GM10248 (cell line): ENCODE measurements around the gene ADK.

Experiments
- CTCF ChIA-PET: fragments of 300-600 bp; sonication (Branson Sonifier 250); formaldehyde crosslinking; extraction: SDS; loops from one replicate; lab custom pipeline; 2021; ENCODE audit warnings: antibody characterized with exemption; lab: Yijun Ruan, JAX
- POLR2A ChIA-PET: fragments of 350-650 bp; sonication (Branson Sonifier 250); formaldehyde crosslinking; extraction: SDS; loops from one replicate; lab custom pipeline; 2020; ENCODE audit warnings: antibody characterized with exemption; lab: Yijun Ruan, JAX
- DNase-seq: peaks from one replicate; pipeline ENCODE4 v3.0.0; 2012; ENCODE audit errors: extremely low spot score
- CTCF ChIP-seq: IDR thresholded peaks from 2 replicates; pipeline ENCODE4 v1.5.1; 2012; ENCODE audit warnings: mild to moderate bottlenecking, low read depth; ENCODE audit errors: extremely low read depth, missing control alignments, control extremely low read depth

ADK gene

GRCh38 chr10:74282151-74282847 is 131.3 kb downstream of the ADK start:
- CTCF ChIA-PET: interaction anchor here (0.8 to 1.2 kb wide), 2 partner anchors 15 kb away, joined by 3 read pairs; no protein-coding TSS in a partner anchor
- no peak for DNase-seq
- POLR2A ChIA-PET: no interaction called here
- no peak for TF ChIP-seq CTCF

- TF ChIP-seq CTCF: no peak
- DNase-seq: no peak
- CTCF ChIA-PET: interaction anchor here (1.2 kb wide), 1 partner anchor 15 kb away, joined by 3 read pairs; no protein-coding TSS in a partner anchor
- POLR2A ChIA-PET: no interaction called here
Measured at GRCh38 chr10:74282848-74283210, 131.8 kb downstream of the ADK start.

GRCh38 chr10:74289188-74289587 is 138.2 kb downstream of the ADK start:
- TF ChIP-seq CTCF: no peak
- POLR2A ChIA-PET: no interaction called here
- CTCF ChIA-PET: interaction anchor here (0.7 to 1.6 kb wide), 5 partner anchors 12 to 104 kb away, joined by 3 to 7 read pairs (median 4); no protein-coding TSS in a partner anchor
- no peak for DNase-seq

- ChIA-PET CTCF (interaction anchor here (1.2 to 1.6 kb wide), 2 partner anchors 15 to 17 kb away, joined by 4 read pairs; no protein-coding TSS in a partner anchor), POLR2A (no interaction called here)
- TF ChIP-seq CTCF: no peak
- DNase-seq: no peak
Measured at GRCh38 chr10:74289951-74290350, 138.9 kb downstream of the ADK start.

- TF ChIP-seq CTCF: no peak
- no peak for DNase-seq
- CTCF ChIA-PET: interaction anchor here (1.2 kb wide), 1 partner anchor 10 kb away, joined by 4 read pairs; no protein-coding TSS in a partner anchor
- POLR2A ChIA-PET: no interaction called here
Measured at GRCh38 chr10:74290708-74291107, 139.7 kb downstream of the ADK start.

- TF ChIP-seq CTCF: no peak
- POLR2A ChIA-PET: interaction anchor here (0.6 kb wide), 1 partner anchor 64 kb away, joined by 10 read pairs; no protein-coding TSS in a partner anchor
- no peak for DNase-seq
- CTCF ChIA-PET: no interaction called here
Measured at GRCh38 chr10:74292871-74293427, 141.9 kb downstream of the ADK start.
